GM12878 (cell line): ENCODE results near the gene NOTCH1.

Experiments used
- CEBPB ChIP-seq, 2 experiments: fragments of 150-350 bp in 1 of 2; IDR thresholded peaks; 2 replicates each; pipeline ENCODE4 v1.6.1; 2012 to 2014; ENCODE audit warnings: low read depth in 2 of 2, low read length in 2 of 2, borderline replicate concordance in 1 of 2, inconsistent platforms in 1 of 2
- CTCF ChIP-seq, 3 experiments: IDR thresholded peaks in 2 of 3; conservative IDR thresholded peaks in 1 of 3; 2 replicates each; pipeline ENCODE4 v1.5.1; 2011; ENCODE audit warnings: low read depth in 3 of 3, low read length in 3 of 3, mild to moderate bottlenecking in 3 of 3, control low read depth in 2 of 3, moderate library complexity in 2 of 3, inconsistent platforms in 1 of 3, mixed read lengths in 1 of 3; ENCODE audit not compliant: control insufficient read depth in 2 of 3, insufficient read depth in 1 of 3; ENCODE audit errors: extremely low read depth in 1 of 3
- LARP7 ChIP-seq: fragments of 450-650 bp; IDR thresholded peaks from 2 replicates; pipeline ENCODE4 v1.6.1; 2017; ENCODE audit warnings: mild to moderate bottlenecking
- MXI1 ChIP-seq: fragments of 150-350 bp; IDR thresholded peaks from 2 replicates; pipeline ENCODE4 v1.6.1; 2011; ENCODE audit warnings: low read depth, mild to moderate bottlenecking, inconsistent platforms, low read length, improper control_type of control experiment
- RAD21 ChIP-seq: IDR thresholded peaks from 2 replicates; pipeline ENCODE4 v1.6.1; 2011; ENCODE audit warnings: mild to moderate bottlenecking, low read depth, low read length, moderate library complexity; ENCODE audit not compliant: insufficient read depth
- SRF ChIP-seq, 2 experiments: IDR thresholded peaks; 2 replicates each; pipeline ENCODE4 v1.6.1; 2011; ENCODE audit warnings: low read depth in 2 of 2, low read length in 2 of 2, mild to moderate bottlenecking in 1 of 2, moderate library complexity in 1 of 2
- YBX1 ChIP-seq: fragments of 450-650 bp; IDR thresholded peaks from 2 replicates; pipeline ENCODE4 v1.6.1; 2016; ENCODE audit warnings: antibody characterized with exemption

GRCh38 chr9:136557036-136557435 lies 11.2 kb upstream of the NOTCH1 start:
- TF ChIP-seq YBX1 = no peak
- TF ChIP-seq SRF (IDR thresholded peaks at IDR 0.05; ENCODE audit: low read depth in 2 of 2, low read length in 2 of 2) = no peak
- TF ChIP-seq MXI1 = no peak
- no peak for TF ChIP-seq LARP7
- TF ChIP-seq RAD21 = no peak
- TF ChIP-seq CEBPB (IDR thresholded peaks at IDR 0.05; ENCODE audit: borderline replicate concordance in 1 of 2, low read depth in 2 of 2, low read length in 2 of 2) = no peak
- no peak for TF ChIP-seq CTCF (IDR thresholded peaks at IDR 0.05 in 2 of 3, conservative IDR thresholded peaks at IDR 0.05 in 1 of 3; ENCODE audit: control insufficient read depth in 2 of 3, extremely low read depth in 1 of 3, insufficient read depth in 1 of 3, low read depth in 3 of 3, low read length in 3 of 3)
